Neural crest cell (in vitro differentiated cells): ENCODE data around the gene DHX29. TPM values are rescaled to one million over a fixed set of nuclear protein-coding genes. Genes with fewer than 3 reads are reported as not detected.

Experiments used
- DNase-seq: peaks from one replicate; pipeline ENCODE4 v3.0.0; 2021; ENCODE audit warnings: low read depth, mixed read lengths, low spot score
- H3K27ac Mint-ChIP-seq: one replicate; pipeline ENCODE4 v1.8.0; 2021; ENCODE audit warnings: mild to moderate bottlenecking, mixed read lengths; ENCODE audit not compliant: unreplicated experiment
- H3K27me3 Mint-ChIP-seq: 2 replicates; pipeline ENCODE4 v1.8.0; 2021; ENCODE audit warnings: low read depth, mild to moderate bottlenecking, mixed read lengths
- H3K36me3 Mint-ChIP-seq: 2 replicates; pipeline ENCODE4 v1.8.0; 2021; ENCODE audit warnings: low read depth, mild to moderate bottlenecking, mixed read lengths
- H3K4me1 Mint-ChIP-seq: 2 replicates; pipeline ENCODE4 v1.8.0; 2021; ENCODE audit warnings: mixed read lengths
- H3K4me3 Mint-ChIP-seq: one replicate; pipeline ENCODE4 v1.8.0; 2021; ENCODE audit warnings: mild to moderate bottlenecking, mixed read lengths
- H3K9me3 Mint-ChIP-seq: 2 replicates; pipeline ENCODE4 v1.8.0; 2021; ENCODE audit warnings: mixed read lengths
- CTCF ChIP-seq: fragments of 200-600 bp; sonication (generic); conservative IDR thresholded peaks from 2 replicates; pipeline ENCODE4 v1.5.0; 2021; ENCODE audit warnings: antibody characterized with exemption, mild to moderate bottlenecking
- total RNA-seq: library from RNA; stranded (reverse); gene quantifications from 2 replicates; pipeline ENCODE4 v1.2.1, GENCODE V29; 2021

Gene DHX29
- total RNA-seq, 1 donor from 2014 or later = 29.6 TPM

GRCh38 chr5:55226934-55227663 is 80.4 kb downstream of the DHX29 start, which contains the start of gene MCIDAS:
Gene MCIDAS (minus strand): TSS chr5:55227315. CDS start chr5:55227138, 177 bp downstream.
- Mint-ChIP-seq H3K4me1 (peaks cover 21% of the 10 kb centered on the region), H3K9me3 (no peaks in the 10 kb centered on the region), H3K27me3 (peaks cover 95% of the 10 kb centered on the region), H3K27ac (no peak within 1 kb of the TSS), H3K4me3 (peak within 1 kb of the TSS; percentile 83), H3K36me3 (no peaks in the 10 kb centered on the region)
- TF ChIP-seq CTCF = peak; percentile 36
- DNase-seq = peak; percentile 57

- Mint-ChIP-seq H3K4me3 (peak overlapping the region; percentile 70), H3K27me3 (peaks cover 95% of the 10 kb centered on the region), H3K36me3 (peaks cover under 1% of the 10 kb centered on the region), H3K27ac (no peak overlapping the region), H3K4me1 (peaks cover 16% of the 10 kb centered on the region), H3K9me3 (no peaks in the 10 kb centered on the region)
- peak; percentile 82 for DNase-seq
- TF ChIP-seq CTCF = peak; percentile 76
Measured at GRCh38 chr5:55226027-55226933, 81.2 kb downstream of the DHX29 start.

GRCh38 chr5:55225346-55225745 is 82.1 kb downstream of the DHX29 start:
- Mint-ChIP-seq H3K9me3 (no peaks in the 10 kb centered on the region), H3K27ac (no peak overlapping the region), H3K4me1 (peaks cover 23% of the 10 kb centered on the region), H3K4me3 (no peak overlapping the region), H3K36me3 (peaks cover 2% of the 10 kb centered on the region), H3K27me3 (peaks cover 95% of the 10 kb centered on the region)
- DNase-seq = no peak
- TF ChIP-seq CTCF = no peak

GRCh38 chr5:55223812-55224240 is 83.7 kb downstream of the DHX29 start:
- peaks cover 27% of the 10 kb centered on the region for H3K4me1 Mint-ChIP-seq
- peaks cover 2% of the 10 kb centered on the region for H3K36me3 Mint-ChIP-seq
- H3K27me3 Mint-ChIP-seq = peaks cover 95% of the 10 kb centered on the region
- no peak overlapping the region for H3K27ac Mint-ChIP-seq
- no peaks in the 10 kb centered on the region for H3K9me3 Mint-ChIP-seq
- TF ChIP-seq CTCF = no peak
- no peak for DNase-seq
- peak overlapping the region; percentile 61 for H3K4me3 Mint-ChIP-seq

GRCh38 chr5:55222985-55223811 is 84.3 kb downstream of the DHX29 start:
- H3K4me3 Mint-ChIP-seq = peak overlapping the region; percentile 32
- H3K36me3 Mint-ChIP-seq = peaks cover 2% of the 10 kb centered on the region
- H3K9me3 Mint-ChIP-seq = no peaks in the 10 kb centered on the region
- peaks cover 95% of the 10 kb centered on the region for H3K27me3 Mint-ChIP-seq
- H3K27ac Mint-ChIP-seq = no peak overlapping the region
- DNase-seq = no peak
- no peak for TF ChIP-seq CTCF
- peaks cover 27% of the 10 kb centered on the region for H3K4me1 Mint-ChIP-seq
